HG03175 (cell line): ENCODE results near the gene RMRP.
"Not testable (repeated sequence)": the region's sequence is repeated elsewhere in the genome, so short reads cannot be mapped to it uniquely, and the experiment has no call there.

Source experiments
- ATAC-seq: cut with Tn5 transposase; IDR thresholded peaks from one replicate; pipeline ENCODE4 v1.9.1; 2021; ENCODE audit warnings: mild to moderate bottlenecking, moderate library complexity; ENCODE audit not compliant: unreplicated experiment

Gene RMRP

DNA sequence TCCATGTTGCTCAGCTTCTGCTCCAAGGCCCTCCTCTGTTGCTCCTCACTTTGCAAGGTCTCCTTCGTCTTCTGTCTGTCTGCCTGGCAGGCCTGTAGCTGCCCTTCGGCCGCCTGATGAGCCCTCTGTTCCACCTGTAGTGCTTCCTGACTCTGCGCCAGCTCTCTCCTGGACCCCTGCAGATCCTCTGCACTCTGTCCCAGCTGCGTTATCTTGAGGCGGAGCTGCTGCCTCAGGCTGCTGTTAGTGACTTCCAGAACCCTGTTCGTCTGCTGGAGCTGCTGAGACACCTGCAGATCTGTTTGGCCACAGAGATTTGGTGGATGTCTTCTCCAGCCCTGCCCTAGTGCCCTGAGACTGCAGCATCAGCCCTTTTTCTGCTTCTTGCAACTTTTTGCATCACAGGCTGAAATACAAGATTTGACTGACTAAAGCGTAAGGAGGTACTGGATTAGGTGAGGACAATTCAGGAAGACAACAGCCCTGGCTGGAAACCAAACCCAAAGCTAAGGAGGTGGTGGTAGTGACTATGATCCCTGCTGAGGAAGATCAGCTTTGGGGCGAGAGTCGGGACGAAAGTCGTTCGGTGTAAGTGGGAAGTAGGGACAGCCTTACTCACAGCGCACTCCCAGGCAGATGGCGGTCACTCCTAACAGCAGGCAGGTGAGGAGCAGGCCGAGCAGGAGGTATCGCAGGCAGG lies 41.7 kb downstream of the RMRP start:
- no peak for ATAC-seq

DNA sequence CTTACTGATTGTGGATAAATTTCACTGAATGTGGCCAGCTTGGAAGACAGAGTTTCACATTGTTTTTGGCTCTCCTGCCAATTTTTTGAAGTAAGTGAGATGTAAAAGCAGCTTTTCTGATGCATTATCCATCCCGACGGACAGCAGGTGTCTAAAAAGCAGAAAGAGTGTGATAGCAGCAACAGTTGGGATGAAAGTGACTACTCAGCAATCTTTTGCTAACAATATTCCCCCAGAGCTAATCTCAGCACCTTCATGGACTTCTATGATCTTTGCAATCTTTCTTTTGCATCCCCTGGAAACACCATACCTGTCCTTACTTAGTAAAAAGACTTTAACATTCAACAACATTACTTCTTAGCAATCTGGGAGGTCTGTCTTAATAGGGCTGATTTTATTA lies 45.0 kb downstream of the RMRP start:
- no peak for ATAC-seq

DNA sequence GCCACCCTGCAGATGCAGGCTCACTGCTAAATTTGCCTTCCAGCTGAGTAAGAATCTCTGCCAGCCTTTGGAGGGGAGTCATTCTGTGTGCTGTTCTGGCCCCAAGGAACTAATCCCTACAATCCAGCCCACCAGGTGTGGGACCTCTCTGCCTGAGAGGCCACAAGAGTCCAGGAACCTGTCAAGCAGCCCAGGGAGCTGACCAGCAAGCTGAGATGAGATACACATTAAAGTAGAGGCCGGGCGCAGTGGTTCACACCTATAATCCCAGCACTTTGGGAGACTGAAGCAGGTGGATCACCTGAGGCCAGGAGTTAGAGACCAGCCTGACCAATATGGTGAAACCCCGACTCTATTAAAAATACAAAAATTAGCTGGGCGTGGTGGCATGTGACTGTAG lies 45.8 kb downstream of the RMRP start:
- not testable (repeated sequence) for ATAC-seq

DNA sequence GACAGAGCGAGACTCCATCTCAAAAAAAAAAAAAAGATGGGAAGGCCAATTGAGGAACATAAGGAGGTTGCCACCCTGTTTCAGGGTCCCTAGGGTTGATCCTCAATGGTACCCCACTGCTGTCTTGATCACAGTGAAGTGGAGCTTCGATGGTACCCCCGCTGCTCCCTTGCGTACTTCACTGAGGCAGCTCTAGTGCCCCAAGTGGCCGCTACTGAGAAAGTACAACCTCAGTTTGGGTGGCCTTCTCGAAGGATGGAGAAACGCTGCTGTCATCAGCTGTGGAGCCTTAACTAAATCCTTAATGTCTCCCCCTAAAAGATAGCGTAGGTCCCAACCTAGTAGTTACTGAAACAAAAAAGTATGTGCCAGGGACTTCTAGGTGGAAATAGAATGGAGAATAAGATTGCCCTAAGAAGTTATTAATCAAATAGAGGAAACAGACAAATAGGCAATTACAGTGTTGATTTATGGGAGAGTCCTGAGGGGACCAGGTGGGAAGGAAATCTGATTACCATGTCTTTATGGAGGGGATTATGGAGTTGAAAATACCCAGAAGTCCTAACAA lies 46.5 kb downstream of the RMRP start:
- peak; percentile 75 for ATAC-seq

DNA sequence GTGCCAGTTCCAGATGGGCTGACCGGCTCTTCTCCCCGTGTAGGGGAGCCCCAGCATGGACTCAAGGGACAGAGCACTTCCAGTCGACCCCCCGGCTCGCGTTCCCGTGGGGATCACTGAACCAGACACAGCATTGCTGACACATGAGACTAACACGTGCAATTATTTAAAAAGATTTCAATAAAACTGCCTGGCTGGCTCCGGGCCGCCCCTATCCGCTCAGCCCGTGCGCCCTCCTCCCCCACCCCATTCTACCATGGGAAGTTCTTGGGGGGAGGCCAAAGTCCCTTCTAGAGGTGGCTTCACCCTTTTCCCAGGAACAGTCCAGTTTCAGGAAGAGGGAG lies 48.0 kb downstream of the RMRP start:
- ATAC-seq = no peak

DNA sequence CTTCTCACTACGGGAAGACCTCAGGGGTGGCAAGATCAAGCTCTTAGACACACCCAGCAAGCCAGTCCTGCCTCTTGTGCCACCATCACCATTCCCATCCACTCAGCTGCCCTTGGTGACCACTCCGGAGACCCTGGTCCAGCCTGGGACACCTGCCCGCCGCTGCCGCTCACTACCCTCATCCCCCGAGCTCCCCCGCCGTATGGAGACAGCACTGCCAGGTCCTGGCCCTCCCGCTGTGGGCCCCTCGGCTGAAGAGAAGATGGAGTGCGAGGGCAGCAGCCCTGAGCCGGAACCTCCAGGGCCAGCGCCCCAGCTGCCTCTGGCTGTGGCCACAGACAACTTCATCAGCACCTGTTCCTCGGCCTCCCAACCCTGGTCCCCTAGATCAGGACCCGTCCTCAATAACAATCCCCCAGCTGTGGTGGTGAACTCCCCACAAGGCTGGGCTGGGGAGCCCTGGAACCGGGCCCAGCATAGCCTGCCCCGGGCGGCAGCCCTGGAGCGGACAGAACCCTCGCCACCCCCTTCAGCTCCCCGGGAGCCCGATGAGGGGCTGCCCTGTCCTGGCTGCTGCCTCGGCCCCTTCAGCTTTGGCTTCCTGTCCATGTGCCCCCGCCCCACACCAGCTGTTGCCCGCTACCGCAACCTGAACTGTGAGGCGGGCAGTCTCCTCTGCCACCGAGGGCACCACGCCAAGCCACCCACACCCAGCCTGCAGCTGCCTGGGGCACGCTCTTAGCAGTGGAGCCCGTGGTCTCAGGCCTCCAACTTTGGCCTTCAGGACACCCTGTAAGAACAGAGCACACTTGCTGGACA lies 48.6 kb downstream of the RMRP start:
- ATAC-seq = no peak

DNA sequence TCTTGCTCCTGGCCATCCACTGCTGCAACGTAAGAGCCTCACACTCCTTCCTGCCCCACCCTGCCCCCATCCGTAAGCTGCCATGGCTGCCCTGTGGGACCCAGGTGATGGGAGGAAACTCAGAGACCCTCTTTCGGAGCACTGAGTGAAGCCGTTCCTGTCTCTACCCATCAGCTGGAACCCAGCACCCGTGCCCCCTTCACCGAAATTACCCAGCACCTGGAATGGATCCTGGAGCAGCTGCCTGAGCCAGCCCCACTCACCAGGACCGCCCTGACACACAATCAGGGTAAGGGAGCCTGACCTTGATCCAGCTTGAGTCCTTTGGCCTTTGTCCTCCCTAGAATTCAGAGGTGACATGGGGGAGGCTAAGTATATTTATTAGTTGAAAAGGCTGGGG lies 49.6 kb downstream of the RMRP start:
- ATAC-seq = no peak
